LNCAP (cell line): ENCODE measurements around the gene USP38.

ENCODE experiments used
- CTCF ChIP-seq: fragments of 450-650 bp; IDR thresholded peaks from 2 replicates; pipeline ENCODE4 v1.5.1; 2017; ENCODE audit warnings: mild to moderate bottlenecking

The USP38 gene

GRCh38 chr4:143184503-143185252 lies at the start of gene USP38:
TSS of gene USP38 (plus strand) at chr4:143184917. CDS start at chr4:143185451, 534 bp downstream.
- no peak for TF ChIP-seq CTCF

- no peak for TF ChIP-seq CTCF
These were observed 49.4 kb upstream of the USP38 start for GRCh38 chr4:143135358-143135757.

GRCh38 chr4:143140696-143141095 lies 44.0 kb upstream of the USP38 start:
- no peak for TF ChIP-seq CTCF

- TF ChIP-seq CTCF = no peak
These were observed 36.2 kb upstream of the USP38 start for GRCh38 chr4:143148521-143148920.

- no peak for TF ChIP-seq CTCF
These were observed 27.9 kb upstream of the USP38 start for GRCh38 chr4:143156853-143157252.

GRCh38 chr4:143163614-143164013 lies 21.1 kb upstream of the USP38 start:
- TF ChIP-seq CTCF = no peak

- TF ChIP-seq CTCF = no peak
These were observed 5.8 kb upstream of the USP38 start for GRCh38 chr4:143178923-143179322.
